ENCODE measurements around the gene NTRK3.

NTRK3 gene

GRCh38 chr15:88185584-88185983 lies 71.0 kb downstream of the NTRK3 start:
- no peak for DNase-seq (ENCODE audit: low read depth in 3 of 3)

- DNase-seq (ENCODE audit: low read depth in 3 of 3): no peak
These were observed 74.9 kb downstream of the NTRK3 start for GRCh38 chr15:88181613-88182012.

GRCh38 chr15:88179562-88179961 lies 77.0 kb downstream of the NTRK3 start:
- no peak for DNase-seq (ENCODE audit: low read depth in 3 of 3)

- DNase-seq (ENCODE audit: low read depth in 3 of 3): no peak
These were observed 77.9 kb downstream of the NTRK3 start for GRCh38 chr15:88178631-88179030.

- no peak for DNase-seq (ENCODE audit: low read depth in 3 of 3)
These were observed 79.1 kb downstream of the NTRK3 start for GRCh38 chr15:88177451-88177850.

GRCh38 chr15:88174571-88174970 lies 82.0 kb downstream of the NTRK3 start:
- DNase-seq (ENCODE audit: low read depth in 3 of 3): no peak

- no peak for DNase-seq (ENCODE audit: low read depth in 3 of 3)
These were observed 90.2 kb downstream of the NTRK3 start for GRCh38 chr15:88166082-88166993.

- no peak for DNase-seq (ENCODE audit: low read depth in 3 of 3)
These were observed 94.9 kb downstream of the NTRK3 start for GRCh38 chr15:88161636-88162035.

- DNase-seq (ENCODE audit: low read depth in 3 of 3): no peak
These were observed 101.2 kb downstream of the NTRK3 start for GRCh38 chr15:88155310-88155709.

- DNase-seq (ENCODE audit: low read depth in 3 of 3): no peak
These were observed 103.9 kb downstream of the NTRK3 start for GRCh38 chr15:88152672-88153071.

- no peak for DNase-seq (ENCODE audit: low read depth in 3 of 3)
These were observed 108.8 kb downstream of the NTRK3 start for GRCh38 chr15:88147760-88148159.

GRCh38 chr15:88144921-88145653 lies 111.5 kb downstream of the NTRK3 start:
- DNase-seq (ENCODE audit: low read depth in 3 of 3): no peak

GRCh38 chr15:88142121-88142520 lies 114.4 kb downstream of the NTRK3 start:
- DNase-seq (ENCODE audit: low read depth in 3 of 3): no peak

GRCh38 chr15:88141269-88141889 lies 115.2 kb downstream of the NTRK3 start:
- DNase-seq (ENCODE audit: low read depth in 3 of 3): no peak

GRCh38 chr15:88140398-88140797 lies 116.1 kb downstream of the NTRK3 start:
- no peak for DNase-seq (ENCODE audit: low read depth in 3 of 3)

- DNase-seq (ENCODE audit: low read depth in 3 of 3): no peak
These were observed 116.6 kb downstream of the NTRK3 start for GRCh38 chr15:88139936-88140335.

GRCh38 chr15:88133795-88134194 lies 122.7 kb downstream of the NTRK3 start:
- no peak for DNase-seq (ENCODE audit: low read depth in 3 of 3)

- no peak for DNase-seq (ENCODE audit: low read depth in 3 of 3)
These were observed 124.0 kb downstream of the NTRK3 start for GRCh38 chr15:88132499-88132898.

GRCh38 chr15:88131937-88132336 lies 124.6 kb downstream of the NTRK3 start:
- no peak for DNase-seq (ENCODE audit: low read depth in 3 of 3)

GRCh38 chr15:88127432-88127790 lies 129.1 kb downstream of the NTRK3 start:
- no peak for DNase-seq (ENCODE audit: low read depth in 3 of 3)

- DNase-seq (ENCODE audit: low read depth in 3 of 3): no peak
These were observed 129.7 kb downstream of the NTRK3 start for GRCh38 chr15:88126695-88127431.

GRCh38 chr15:88125576-88125975 lies 131.0 kb downstream of the NTRK3 start:
- no peak for DNase-seq (ENCODE audit: low read depth in 3 of 3)
